GM19467 (cell line): Measurements from ENCODE around the gene MRPL16.
A peak's percentile ranks its signal among the peaks of the same experiment; 100 is the strongest.
"Not testable (repeated sequence)": the region's sequence is repeated elsewhere in the genome, so short reads cannot be mapped to it uniquely, and the experiment has no call there.

ENCODE experiments used
- ATAC-seq: cut with Tn5 transposase; IDR thresholded peaks from one replicate; pipeline ENCODE4 v1.9.1; 2021; ENCODE audit warnings: mild to moderate bottlenecking, moderate library complexity; ENCODE audit not compliant: unreplicated experiment

MRPL16 gene

GRCh38 chr11:59810189-59810910 lies at the start of gene MRPL16:
Gene MRPL16 (minus strand): TSS chr11:59810778. CDS start chr11:59810658, 120 bp downstream.
- ATAC-seq: peak; percentile 98

- no peak for ATAC-seq
These were observed 49.1 kb upstream of the MRPL16 start for GRCh38 chr11:59859673-59860072.

GRCh38 chr11:59857439-59858434 lies 47.2 kb upstream of the MRPL16 start:
- no peak for ATAC-seq

- ATAC-seq: no peak
These were observed 44.3 kb upstream of the MRPL16 start for GRCh38 chr11:59854871-59855270.

- ATAC-seq: not testable (repeated sequence)
These were observed 40.8 kb upstream of the MRPL16 start for GRCh38 chr11:59851416-59851815.

- ATAC-seq: not testable (repeated sequence)
These were observed 39.0 kb upstream of the MRPL16 start for GRCh38 chr11:59849551-59849950.

- no peak for ATAC-seq
These were observed 38.6 kb upstream of the MRPL16 start for GRCh38 chr11:59849129-59849528.

- not testable (repeated sequence) for ATAC-seq
These were observed 37.9 kb upstream of the MRPL16 start for GRCh38 chr11:59848439-59848838.

- ATAC-seq: no peak
These were observed 37.0 kb upstream of the MRPL16 start for GRCh38 chr11:59847626-59848025.

GRCh38 chr11:59846556-59846955 lies 36.0 kb upstream of the MRPL16 start:
- ATAC-seq: no peak

- ATAC-seq: no peak
These were observed 34.8 kb upstream of the MRPL16 start, which contains the start of gene CBLIF for GRCh38 chr11:59845399-59845798. Gene CBLIF (minus strand): TSS chr11:59845499. CDS start chr11:59845453, 46 bp downstream.

- no peak for ATAC-seq
These were observed 31.7 kb upstream of the MRPL16 start for GRCh38 chr11:59842316-59842715.

GRCh38 chr11:59841514-59841913 lies 30.9 kb upstream of the MRPL16 start:
- peak; percentile 73 for ATAC-seq

- no peak for ATAC-seq
These were observed 29.0 kb upstream of the MRPL16 start for GRCh38 chr11:59839615-59840014.

GRCh38 chr11:59833602-59834001 lies 23.0 kb upstream of the MRPL16 start:
- no peak for ATAC-seq

GRCh38 chr11:59829358-59829757 lies 18.8 kb upstream of the MRPL16 start:
- ATAC-seq: no peak

GRCh38 chr11:59822989-59823566 lies 12.5 kb upstream of the MRPL16 start:
- peak; percentile 87 for ATAC-seq

- ATAC-seq: no peak
These were observed 8.0 kb upstream of the MRPL16 start for GRCh38 chr11:59818572-59818971.

GRCh38 chr11:59816434-59816833 lies 5.9 kb upstream of the MRPL16 start:
- not testable (repeated sequence) for ATAC-seq

- ATAC-seq: no peak
These were observed 5.2 kb upstream of the MRPL16 start for GRCh38 chr11:59815754-59816153.

GRCh38 chr11:59814021-59814420 lies 3.4 kb upstream of the MRPL16 start:
- no peak for ATAC-seq
